GM19240 (cell line): ENCODE data around the gene EPHX1.
"Not testable (repeated sequence)": the region's sequence is repeated elsewhere in the genome, so short reads cannot be mapped to it uniquely, and the experiment has no call there.

ENCODE experiments used
- DNase-seq: peaks from one replicate; pipeline ENCODE4 v3.0.0; 2011; ENCODE audit warnings: low spot score; ENCODE audit not compliant: insufficient read length

The EPHX1 gene

GRCh38 chr1:225880636-225881035 is 70.7 kb downstream of the EPHX1 start:
- no peak for DNase-seq

- DNase-seq, result peak; percentile 57
Observed at GRCh38 chr1:225881081-225881958, 71.4 kb downstream of the EPHX1 start.

GRCh38 chr1:225881959-225882693 is 72.2 kb downstream of the EPHX1 start, which contains the start of gene TMEM63A:
Gene TMEM63A (minus strand): TSS chr1:225882380. CDS start chr1:225877580, 4,800 bp downstream.
- peak; percentile 96 for DNase-seq

- peak; percentile 58 for DNase-seq
Observed at GRCh38 chr1:225882694-225883615, 73.0 kb downstream of the EPHX1 start.

- DNase-seq, result no peak
Observed at GRCh38 chr1:225883616-225884265, 73.8 kb downstream of the EPHX1 start.

GRCh38 chr1:225885336-225885735 is 75.4 kb downstream of the EPHX1 start:
- no peak for DNase-seq

GRCh38 chr1:225886159-225887029 is 76.5 kb downstream of the EPHX1 start:
- no peak for DNase-seq

- no peak for DNase-seq
Observed at GRCh38 chr1:225887030-225887314, 77.0 kb downstream of the EPHX1 start.

- not testable (repeated sequence) for DNase-seq
Observed at GRCh38 chr1:225887554-225888288, 77.8 kb downstream of the EPHX1 start.

- no peak for DNase-seq
Observed at GRCh38 chr1:225888289-225888897, 78.5 kb downstream of the EPHX1 start.

- no peak for DNase-seq
Observed at GRCh38 chr1:225888898-225889601, 79.1 kb downstream of the EPHX1 start, which contains the start of gene LEFTY1. Gene LEFTY1 (minus strand): TSS chr1:225889146. CDS start chr1:225889066, 80 bp downstream.

- DNase-seq, result no peak
Observed at GRCh38 chr1:225889743-225890142, 79.8 kb downstream of the EPHX1 start.

- DNase-seq, result no peak
Observed at GRCh38 chr1:225890346-225891228, 80.7 kb downstream of the EPHX1 start.

- DNase-seq, result no peak
Observed at GRCh38 chr1:225891229-225891972, 81.5 kb downstream of the EPHX1 start.

GRCh38 chr1:225892307-225892706 is 82.4 kb downstream of the EPHX1 start:
- DNase-seq, result no peak
